HFF-Myc (cell line): ENCODE measurements around the gene ZNF32.

Source experiments
- DNase-seq: peaks from one replicate; pipeline ENCODE4 v3.0.0-alpha.2; 2011; ENCODE audit warnings: low read depth; ENCODE audit errors: extremely low read depth
- H3K4me3 ChIP-seq: replicated peaks from 2 replicates; pipeline ENCODE4 v1.5.1; 2011; ENCODE audit warnings: low read depth, mild to moderate bottlenecking, control low read depth, low read length
- TF ChIP-seq, protein P1 (sequence below): IDR thresholded peaks from 2 replicates; pipeline ENCODE4 v1.5.1; 2012; ENCODE audit warnings: mild to moderate bottlenecking, low read depth, low read length, control low read depth; ENCODE audit errors: missing control alignments

ZNF32 gene

DNA sequence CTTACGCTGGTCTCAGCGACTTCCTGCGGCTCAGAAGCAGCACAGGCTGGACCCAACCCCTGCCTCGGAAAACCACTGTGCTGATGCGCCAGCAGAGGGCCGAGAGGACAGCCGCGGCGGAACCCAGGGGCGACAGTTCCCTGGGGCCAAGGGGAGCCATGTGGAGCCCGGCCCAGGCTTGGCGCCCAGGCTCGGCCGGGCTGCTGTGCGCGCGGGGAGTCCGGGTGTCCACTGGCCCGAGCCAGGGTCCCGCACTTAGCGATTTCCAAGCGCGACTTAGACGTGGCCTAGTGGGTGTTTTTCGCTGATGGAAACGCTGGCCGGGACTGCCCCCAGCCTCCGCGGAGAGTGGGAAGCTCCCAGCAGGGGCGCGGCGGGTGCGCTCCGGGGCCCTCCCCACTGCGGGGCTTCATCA, 18.6 kb upstream of the ZNF32 start:
- TF ChIP-seq, protein P1, sequence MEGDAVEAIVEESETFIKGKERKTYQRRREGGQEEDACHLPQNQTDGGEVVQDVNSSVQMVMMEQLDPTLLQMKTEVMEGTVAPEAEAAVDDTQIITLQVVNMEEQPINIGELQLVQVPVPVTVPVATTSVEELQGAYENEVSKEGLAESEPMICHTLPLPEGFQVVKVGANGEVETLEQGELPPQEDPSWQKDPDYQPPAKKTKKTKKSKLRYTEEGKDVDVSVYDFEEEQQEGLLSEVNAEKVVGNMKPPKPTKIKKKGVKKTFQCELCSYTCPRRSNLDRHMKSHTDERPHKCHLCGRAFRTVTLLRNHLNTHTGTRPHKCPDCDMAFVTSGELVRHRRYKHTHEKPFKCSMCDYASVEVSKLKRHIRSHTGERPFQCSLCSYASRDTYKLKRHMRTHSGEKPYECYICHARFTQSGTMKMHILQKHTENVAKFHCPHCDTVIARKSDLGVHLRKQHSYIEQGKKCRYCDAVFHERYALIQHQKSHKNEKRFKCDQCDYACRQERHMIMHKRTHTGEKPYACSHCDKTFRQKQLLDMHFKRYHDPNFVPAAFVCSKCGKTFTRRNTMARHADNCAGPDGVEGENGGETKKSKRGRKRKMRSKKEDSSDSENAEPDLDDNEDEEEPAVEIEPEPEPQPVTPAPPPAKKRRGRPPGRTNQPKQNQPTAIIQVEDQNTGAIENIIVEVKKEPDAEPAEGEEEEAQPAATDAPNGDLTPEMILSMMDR: peak; percentile 38
- peak overlapping the region; percentile 12; the same call in 1 of the 2 replicates for H3K4me3 ChIP-seq
- no peak for DNase-seq

DNA sequence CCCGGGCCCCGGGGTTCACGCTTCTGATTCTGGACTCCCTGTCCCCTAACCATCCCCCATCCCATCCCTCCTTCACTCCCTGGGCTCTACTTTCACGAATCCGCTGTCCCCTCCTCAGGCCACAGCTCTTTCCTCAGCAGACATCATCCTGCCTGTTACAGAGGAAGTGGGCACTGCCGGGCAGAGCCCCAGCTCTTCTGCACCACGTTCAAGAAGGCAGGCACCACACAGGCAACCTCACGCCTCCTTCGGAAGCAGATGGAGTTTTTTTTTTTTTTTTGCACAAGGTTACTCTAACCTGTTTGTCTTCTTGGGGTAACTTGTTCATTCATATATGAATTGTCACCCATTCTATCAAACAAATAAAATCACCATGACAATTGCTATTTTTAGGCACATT, 17.9 kb upstream of the ZNF32 start:
- no peak for DNase-seq
- H3K4me3 ChIP-seq: no peak overlapping the region
- TF ChIP-seq, protein P1: no peak

GRCh38 chr10:43665054-43665453, 16.4 kb upstream of the ZNF32 start:
- no peak overlapping the region for H3K4me3 ChIP-seq
- TF ChIP-seq, protein P1: no peak
- DNase-seq: no peak

DNA sequence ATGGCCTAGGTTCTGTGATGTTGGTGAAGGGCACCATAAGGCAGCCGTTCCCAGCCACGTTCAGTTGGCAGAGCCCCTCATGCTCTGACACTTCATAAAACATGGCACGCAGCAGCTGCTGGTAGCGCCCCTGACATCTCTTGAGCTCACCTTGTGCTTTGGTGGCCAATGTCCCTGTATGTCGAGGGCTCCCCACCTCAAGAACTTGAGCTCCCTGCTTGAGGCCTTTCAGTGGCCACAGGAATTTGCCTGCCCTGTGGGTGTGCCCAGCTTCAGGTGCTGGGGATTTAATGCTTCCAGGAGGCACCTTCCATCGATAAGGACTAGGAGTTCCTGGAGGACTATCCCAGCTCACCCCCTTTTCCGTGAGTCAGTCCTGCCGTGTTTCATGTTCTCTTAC, 9.5 kb upstream of the ZNF32 start:
- H3K4me3 ChIP-seq: no peak overlapping the region
- DNase-seq: no peak
- TF ChIP-seq, protein P1: no peak

DNA sequence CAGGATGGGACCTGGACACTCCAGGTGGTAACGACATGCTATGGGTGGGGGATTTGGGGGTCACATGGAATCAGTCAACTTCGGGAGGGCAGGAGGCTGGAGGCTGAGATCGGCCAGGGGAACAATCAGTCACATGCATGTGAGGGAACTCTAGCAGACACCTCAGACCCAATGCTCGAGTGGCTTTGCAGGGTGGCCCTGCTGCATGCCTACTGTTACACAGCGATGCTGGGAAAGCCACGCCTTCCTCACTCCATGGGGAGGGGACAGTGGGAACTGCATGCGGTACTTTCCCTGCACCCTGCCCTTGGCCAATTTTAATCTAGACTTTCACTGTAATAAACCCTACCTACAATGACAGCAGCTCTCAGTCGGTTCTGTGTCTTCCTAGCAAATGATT, 6.6 kb upstream of the ZNF32 start:
- TF ChIP-seq, protein P1: no peak
- DNase-seq: no peak
- H3K4me3 ChIP-seq: no peak overlapping the region

DNA sequence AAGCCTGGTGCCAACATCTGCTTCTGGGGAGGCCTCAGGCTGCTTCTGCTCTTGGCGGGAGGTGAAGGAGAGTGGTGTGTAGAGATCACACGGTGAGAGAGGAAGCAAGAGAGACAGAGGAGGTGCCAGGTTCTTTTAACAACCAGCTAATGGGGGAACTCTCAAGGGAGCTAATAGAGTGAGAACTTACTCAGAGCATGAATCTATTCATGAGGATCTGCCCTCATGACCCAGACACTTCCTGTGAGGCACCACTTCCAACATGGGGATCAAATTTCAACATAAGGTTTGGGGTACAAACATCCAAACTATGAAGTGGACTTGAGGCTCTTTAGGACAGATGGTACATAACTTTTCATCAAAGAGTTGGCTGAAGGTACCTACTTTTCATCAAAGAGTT, 5.1 kb upstream of the ZNF32 start:
- no peak for DNase-seq
- TF ChIP-seq, protein P1: no peak
- no peak overlapping the region for H3K4me3 ChIP-seq

- peak overlapping the region; percentile 57 for H3K4me3 ChIP-seq
- no peak for DNase-seq
- TF ChIP-seq, protein P1: no peak
Measured at GRCh38 chr10:43649185-43649523, 473 bp upstream of the ZNF32 start.
